GM19452 (cell line): ENCODE data around the gene FARS2.
"Not testable (repeated sequence)": the region's sequence is repeated elsewhere in the genome, so short reads cannot be mapped to it uniquely, and the experiment has no call there.

Experiments
- ATAC-seq: cut with Tn5 transposase; IDR thresholded peaks from one replicate; pipeline ENCODE4 v1.9.1; 2021; ENCODE audit not compliant: unreplicated experiment

The FARS2 gene

DNA sequence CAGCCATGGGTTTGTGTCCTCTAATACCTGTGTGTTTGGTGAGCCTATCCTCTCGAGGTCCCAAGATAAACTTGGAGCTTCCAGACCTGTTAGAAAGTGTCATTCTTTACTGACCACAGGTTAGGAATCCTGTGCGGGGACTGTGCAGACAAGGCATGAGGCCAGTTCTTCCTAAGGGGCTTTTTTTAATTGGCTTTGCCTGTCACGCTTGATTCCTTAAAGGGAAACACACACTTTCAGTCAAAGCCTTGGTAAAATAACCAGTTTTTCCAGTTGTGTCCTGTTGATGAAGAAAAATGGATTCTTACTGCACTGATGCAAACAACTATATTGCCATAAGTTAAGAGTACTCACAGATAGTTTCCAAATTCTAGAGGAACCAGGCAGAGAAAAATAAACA is 303.4 kb downstream of the FARS2 start:
- not testable (repeated sequence) for ATAC-seq

DNA sequence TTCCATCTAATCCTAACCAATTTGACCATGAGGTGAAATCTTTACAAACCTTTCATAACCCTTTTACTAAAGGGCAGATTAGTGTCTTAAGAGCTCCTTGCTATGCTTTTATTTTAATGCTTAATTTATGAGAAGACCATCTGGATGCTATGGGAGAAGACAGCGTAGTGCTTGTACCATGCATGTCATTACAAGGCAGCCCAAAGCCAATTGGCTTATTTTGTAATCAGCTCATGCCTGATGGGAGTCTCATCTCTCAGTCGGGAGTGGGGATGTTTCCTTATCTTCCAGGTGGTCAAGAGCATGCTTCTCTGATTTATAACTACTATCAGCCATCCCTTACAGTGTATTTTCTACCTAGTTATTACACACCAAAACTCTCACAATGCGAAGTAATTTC is 304.7 kb downstream of the FARS2 start:
- no peak for ATAC-seq

DNA sequence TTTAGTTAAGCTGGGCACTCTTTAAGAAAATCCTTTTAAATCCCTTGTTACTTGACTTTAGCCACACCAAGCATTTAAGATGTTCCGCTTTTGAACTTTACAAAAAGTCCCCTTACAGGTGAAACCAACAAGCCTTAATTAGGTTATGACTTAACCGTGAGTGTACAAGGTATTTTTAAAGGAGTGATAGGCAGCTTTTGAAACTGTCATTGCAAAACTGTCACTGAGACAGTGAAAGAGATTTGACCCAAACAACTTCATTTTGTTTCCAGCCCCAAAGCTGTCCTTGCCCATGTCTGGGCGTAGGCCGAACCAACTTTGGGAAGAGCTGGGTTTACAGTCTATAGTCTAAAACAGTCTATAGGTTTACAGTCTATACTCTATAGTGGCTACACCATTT is 305.4 kb downstream of the FARS2 start:
- peak; percentile 57 for ATAC-seq

DNA sequence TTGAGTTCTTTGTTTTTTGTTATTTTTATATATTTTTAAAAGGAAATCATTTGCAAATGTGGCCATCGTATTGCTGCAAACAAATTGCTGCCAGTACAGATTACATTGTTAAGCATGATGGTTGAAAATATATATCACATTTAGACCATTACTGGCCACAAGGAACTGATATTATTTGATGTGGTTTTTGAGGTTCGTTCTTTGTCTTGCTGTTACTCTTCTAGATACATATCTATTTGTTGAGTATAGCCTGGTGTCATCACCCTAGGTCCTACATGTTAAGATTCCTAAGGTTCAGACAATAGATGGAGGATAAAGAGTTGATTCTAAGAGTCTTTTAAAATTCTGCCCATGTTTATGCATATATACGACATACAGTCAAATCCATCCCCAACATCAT is 306.0 kb downstream of the FARS2 start:
- ATAC-seq, result no peak

DNA sequence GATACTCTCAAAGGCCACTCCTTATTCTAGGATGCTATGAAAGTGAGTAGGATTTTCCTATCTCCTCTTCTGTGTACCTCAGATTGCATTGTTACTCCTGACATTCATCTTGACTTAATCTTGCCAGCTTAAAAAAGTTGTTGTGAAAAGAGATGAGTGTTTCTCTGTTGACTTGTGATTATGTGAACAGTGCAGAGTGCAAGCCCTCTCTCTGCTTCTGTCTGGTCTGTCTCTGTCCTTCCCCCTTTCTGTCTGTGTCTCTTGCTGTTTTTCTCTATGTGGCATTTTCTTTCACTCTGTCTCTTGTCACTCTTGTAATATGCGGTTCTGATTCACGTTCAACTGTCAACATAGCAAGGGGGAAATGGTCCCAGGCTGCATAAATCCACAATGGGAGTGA is 306.6 kb downstream of the FARS2 start:
- ATAC-seq, result no peak

DNA sequence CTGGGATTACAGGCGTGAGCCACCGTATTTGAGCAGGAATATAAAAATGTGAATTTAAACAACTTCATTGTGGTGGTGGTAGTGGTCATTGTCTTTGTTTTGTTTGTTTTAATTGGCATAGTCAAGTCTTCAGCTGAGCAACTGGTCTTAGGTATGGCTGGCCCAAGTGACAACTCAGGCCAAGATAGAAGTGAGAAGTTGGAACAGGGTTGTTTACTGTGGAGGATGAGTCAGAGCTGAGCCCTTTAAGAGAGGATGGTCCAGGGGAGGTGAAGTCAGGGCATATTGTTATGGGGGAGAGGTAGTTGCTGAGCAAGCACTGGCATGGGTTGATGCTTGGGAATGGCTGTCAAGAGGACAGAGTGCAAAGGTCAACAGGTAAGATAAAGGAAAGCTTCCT is 308.2 kb downstream of the FARS2 start:
- no peak for ATAC-seq

DNA sequence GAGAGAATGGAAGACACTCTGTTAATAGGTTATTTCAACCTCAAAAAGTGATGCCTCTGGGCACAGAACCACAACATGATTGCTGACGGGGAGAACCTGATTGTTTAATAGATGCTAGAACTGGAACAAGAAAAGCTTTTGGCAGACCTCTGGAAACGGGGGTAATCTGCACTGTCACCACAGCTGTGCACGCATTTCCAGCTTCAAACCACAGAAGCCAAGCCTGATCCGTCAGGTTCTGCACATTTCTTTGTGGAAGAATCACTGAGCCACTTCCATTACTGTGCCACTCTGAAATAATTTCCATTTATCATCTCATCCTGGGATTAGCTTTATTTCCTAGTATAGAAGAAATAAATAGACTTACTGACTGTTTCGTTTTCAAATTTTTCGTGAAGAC is 309.3 kb downstream of the FARS2 start:
- no peak for ATAC-seq

DNA sequence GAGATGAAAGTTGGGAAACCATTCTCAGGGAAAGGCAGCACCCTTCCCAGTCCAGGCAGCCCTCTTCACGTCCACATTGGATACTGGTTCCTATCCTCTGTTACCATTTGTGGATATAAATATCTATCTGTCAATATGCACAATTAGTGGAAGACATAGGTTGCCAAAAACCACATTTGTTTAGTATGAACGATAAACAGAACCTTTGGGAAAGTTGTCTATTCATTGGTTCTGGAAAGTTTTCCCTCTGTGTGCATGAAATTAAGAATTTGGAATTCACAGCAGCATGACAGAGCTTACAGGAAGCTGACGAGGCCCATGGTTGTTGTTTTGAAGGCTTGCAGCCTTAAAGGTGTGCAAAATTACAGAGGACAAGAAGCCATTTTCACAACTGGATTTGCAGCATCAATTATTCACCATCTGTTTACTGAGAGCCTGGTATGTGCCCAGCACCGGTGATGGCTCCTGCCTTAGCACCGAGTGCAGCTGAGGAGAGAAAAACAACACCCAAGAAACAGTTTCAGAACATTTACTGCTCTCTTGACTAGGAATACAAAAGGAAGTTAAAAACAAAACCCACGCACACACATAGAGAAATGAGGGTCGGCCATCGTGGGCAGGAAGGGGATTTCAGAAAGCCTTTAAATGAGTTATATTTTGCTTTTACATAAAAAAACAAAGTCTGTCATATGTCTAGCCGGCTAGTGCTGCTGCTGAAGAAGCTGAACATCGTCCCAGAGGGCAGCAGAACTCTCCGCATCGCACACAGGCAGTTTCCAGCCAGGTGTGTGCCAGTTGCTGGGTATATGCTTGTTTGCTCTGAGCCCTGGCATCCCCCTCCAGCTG is 319.6 kb downstream of the FARS2 start:
- ATAC-seq, result no peak

DNA sequence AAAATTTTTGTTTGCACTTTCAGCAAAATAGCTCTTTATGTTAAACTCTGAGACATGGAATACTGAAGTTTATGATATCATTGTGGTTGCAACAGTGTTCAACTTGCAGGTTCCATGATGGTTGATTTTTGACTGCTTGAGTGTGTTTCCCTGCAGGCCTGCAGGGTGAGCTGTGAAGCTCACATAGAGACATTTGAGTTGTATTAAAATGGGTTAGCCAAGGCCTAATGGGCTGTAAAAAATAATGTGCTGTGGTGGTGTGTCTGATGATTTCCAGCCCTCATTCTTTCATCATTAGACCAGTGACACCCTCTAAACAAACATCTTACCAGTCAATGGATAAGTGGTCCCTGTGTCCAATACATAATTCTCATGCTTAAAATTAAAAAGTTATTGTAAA is 321.4 kb downstream of the FARS2 start:
- no peak for ATAC-seq

DNA sequence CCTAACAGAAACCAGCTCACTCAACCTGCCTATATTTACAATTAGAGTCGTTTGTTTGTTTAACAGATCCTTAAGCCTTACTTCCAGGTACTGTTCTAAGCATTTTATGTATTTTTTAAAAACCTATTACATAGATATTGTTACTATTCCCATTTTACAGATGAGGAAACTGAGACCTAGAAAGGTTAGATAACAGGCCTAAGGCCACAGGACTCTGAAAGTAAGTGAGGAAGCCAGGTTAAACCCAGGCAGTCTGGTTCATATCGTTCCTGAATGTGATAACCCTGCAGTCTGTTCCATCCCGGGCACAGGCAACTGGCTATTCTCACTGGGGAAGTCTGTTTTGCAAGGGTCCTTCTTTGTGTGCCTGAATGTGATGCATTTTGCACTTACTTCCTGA is 322.2 kb downstream of the FARS2 start:
- no peak for ATAC-seq

DNA sequence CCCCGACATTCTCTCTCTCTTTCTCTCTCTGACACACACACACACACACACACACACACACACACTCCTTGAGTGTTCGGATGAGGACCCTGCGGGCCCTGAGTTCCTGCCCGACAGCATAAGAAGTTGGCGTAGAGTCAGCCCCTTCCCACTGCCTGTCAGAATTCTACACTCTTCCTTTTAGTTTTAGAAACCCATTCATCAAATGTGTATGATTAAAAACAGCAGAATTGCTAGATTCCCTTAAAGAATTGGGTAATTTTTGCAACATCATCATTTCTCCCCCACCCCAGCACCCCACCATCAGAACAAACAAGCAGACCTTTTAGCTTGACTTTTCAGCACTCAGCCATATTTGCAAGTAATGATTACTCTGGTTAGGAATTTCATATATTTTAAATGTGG is 322.8 kb downstream of the FARS2 start:
- ATAC-seq, result no peak

DNA sequence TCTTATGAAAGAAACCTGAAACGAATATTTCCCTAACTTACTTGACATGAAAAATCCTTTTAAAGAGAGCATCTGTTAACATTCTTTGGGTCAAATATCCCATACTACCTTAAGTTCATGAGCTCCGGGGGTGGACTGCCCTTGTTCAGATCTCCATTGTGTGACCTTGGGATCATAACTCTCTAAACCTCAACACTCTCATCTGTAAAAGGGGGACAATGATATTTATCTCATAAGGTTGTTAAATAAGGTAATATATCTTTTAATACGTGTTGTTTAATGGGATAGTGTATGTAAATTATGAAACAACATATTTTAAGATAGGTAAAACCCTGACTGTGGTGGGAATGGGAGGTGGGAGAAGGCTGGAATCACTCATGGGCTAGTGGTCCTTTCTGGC is 326.3 kb downstream of the FARS2 start:
- no peak for ATAC-seq

DNA sequence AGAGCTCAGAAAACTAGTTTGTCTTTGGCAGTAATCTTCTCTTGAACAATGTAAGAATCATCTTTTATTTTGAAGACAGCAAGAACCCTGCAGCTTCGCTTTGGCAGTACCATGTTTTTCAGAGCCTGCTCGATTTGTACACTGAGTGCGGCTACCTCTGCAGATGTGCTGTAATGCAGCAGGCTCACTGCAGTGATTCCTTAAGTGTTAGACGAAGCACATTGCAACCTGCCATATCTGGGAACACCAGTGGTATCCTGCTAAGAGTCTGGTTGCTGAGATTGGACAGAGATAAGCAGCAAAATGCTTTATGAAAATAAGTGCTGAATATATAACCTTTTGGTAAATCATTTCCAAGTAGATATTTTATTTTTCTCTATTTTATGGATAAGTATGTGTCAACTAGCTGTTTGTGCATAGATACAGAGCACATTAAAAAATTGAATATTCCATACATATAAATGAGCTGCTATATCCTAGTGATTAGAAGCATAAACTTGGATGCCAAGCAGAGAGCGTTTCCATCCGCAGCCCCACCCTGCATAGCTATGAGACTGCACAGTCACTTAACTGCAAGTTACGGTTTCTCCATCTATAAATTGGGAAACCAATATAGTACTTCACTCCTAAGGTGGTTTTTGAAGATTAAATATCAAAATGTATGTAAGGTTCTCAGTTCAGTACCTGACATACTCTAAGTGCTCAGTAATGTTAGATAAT is 328.3 kb downstream of the FARS2 start:
- no peak for ATAC-seq

DNA sequence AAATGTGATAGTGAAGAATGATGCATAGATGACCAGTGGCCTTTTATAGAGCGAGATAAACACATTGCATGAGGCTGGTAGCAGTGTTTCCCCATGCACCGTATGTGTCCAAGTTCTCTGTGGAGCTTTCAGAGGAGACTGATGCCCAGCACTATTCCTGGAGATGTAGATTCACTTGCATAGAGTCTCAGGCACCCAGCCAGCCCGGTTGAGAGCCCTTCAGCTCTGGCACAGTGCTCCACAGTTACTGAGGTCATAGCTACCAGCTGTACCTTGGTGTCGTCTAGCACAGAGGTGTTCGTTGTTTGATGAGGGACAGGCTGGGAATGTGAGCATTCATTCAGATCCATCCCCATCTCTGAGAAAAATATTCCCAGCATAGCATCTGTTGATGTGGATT is 328.9 kb downstream of the FARS2 start:
- no peak for ATAC-seq

DNA sequence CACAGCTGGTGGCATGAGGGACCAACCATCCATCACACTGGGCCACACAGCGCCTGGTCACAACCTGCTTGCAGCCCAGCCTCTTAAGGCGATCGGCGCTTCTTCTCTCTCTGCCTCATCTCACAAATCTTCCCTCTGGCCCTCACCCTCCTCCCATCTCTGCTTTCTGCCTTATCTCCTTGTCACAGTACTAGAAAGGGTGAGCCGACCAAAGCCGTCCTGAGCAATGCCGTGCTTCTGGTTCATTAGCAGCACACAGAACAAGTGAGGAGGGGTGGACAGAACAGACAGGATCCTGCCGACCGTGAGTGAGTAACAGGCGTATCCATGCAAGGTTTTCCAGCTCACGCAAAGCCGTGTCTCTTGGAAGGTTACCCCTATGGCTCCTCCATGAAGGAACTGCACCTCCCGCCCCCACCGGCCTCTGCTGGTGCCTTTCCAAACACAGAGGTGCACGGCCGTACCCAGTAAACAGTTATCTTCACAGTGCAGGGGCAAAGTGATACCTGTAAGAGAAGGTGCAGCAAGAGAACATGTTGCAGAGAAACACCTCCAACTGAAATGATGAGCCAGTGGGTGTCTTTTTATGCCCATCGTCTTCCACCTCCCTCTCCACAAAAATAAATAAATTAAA is 331.7 kb downstream of the FARS2 start:
- ATAC-seq, result no peak

DNA sequence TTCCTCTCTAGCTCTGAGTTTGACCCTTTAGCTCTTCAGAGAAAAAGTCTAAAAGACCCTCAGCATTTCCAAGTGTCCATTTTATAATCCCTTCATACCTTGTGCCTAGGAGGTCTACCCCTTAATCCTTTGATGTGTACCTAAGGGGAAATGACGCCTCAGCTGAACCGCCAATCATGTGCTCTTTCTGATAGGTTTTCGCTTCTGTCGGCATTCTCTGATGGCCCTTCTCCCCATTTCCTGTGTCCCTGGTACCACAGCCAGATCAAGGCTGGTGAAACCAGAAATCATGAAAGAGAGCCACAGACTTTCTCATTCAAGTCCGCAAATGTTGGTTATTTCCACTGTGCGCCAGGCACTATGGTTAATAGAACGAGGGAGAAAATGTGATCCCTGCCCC is 333.9 kb downstream of the FARS2 start:
- no peak for ATAC-seq

DNA sequence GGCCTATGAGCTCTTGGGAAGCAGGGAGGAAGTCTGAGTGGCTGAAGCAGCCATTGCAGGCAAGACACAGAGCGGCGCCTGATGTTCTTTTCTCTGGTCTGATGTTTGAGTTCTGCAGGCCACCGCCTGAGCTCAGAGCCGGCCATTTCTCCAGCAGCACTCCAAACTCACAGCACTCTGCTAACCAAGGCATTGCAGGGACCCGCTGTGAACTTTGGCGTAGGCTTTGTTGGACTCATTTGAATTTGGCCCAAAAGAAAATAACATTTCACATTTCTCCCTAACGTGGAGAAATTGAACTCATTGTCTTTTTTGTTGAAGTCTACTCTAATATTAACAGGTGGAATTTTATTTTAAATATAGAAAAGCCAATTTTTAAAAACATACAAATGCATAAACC is 336.1 kb downstream of the FARS2 start:
- ATAC-seq, result no peak

DNA sequence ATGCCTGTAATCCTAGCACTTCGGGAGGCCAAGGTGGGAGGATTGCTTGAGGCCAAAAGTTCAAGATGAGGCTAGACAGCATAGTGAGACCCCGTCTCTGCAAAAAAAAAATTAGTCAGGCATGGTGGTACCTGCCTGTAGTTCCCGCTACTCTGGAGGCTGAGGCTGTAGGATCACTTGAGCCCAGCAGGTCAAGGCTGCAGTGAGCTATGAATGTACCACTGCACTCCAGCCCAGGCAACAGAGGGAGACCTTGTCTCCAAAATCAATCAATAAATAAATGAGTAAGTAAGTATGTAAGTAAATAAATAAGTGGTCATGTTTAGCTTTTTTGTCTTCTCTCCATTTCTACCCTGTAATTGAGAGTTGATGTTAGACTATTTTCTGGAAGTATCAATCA is 336.8 kb downstream of the FARS2 start:
- no peak for ATAC-seq

DNA sequence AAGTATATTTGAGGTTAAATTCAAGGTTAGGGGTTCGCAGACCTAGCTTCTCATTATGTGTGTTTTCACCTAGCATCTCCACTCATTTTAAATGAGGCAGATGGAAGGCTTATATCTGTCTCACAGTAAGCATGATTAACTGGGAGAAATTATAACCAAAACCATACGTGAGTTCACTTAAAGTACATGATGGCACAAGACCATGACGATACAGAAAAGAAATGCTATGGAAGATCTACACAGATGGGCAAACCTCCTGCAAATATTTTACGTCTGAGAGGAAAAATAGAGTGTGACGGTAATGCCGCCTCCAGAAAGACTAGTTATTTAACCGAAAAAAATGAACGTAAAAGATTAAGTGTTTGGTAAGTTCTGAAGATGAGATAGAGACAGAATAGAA is 337.8 kb downstream of the FARS2 start:
- ATAC-seq, result no peak

DNA sequence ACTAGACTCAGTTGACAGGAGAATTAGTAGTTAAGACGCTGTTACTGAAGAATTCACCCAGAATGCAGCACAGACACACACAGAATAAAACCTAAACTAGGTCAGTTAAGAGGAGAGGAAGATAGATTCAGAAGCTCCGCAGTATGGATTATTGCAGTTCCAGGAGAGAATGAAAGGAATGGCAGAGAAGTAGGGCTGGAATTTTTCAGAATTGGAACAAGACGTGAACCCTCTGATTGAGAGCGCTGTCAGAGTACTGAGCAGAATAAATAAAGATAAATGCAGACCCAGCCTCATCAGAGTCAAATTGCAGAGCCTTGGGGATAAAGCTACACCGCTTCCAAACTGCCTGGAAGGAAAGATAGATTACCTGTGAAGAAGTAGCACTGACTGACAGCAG is 344.6 kb downstream of the FARS2 start:
- ATAC-seq, result no peak

DNA sequence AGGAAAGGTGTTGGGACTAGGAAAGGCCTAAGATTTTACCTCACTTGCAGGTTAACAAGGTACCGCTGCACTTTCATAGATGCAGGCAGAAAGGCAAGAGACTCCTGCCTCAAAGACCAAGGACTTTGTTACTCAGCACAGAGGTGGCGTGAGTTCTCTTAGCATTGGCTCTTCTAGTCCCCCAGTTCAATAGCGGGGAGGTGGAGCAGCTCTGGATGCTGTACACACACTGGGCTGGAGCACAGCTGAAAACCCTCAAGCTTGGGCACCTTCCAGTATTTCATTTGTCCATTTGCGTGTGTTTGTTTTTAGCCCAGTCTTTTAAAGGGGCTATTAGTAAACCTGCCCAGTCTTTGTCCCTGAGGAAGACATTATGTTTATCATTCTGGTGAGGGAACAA is 345.2 kb downstream of the FARS2 start:
- no peak for ATAC-seq

DNA sequence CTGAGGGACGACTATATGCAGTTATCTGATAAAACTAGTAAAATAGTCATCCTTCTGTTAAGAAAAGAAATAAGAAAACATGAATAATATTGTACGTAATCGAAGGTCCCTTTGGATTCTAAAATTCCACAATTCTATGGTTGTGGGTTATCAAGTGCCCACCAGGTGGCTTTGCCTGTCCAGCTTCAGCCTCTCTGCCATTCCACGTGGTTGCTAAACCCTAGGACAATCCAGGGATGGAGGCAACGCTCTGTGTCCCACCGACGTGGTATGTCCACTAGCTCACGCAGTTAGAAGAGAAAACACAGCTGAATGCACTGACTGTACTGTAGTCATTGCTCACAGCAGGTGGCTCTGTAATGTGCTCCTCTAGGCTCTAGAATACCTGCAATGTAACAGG is 349.3 kb downstream of the FARS2 start:
- ATAC-seq, result no peak
